SIG-M5 treated with dmso at 0.1 percent for 504 hours (cell line): Measurements from ENCODE around the gene SLC38A5.
"Not testable (repeated sequence)": the region's sequence is repeated elsewhere in the genome, so short reads cannot be mapped to it uniquely, and the experiment has no call there.

Source experiments
- DNase-seq: peaks from one replicate; lab custom pipeline; 2025; ENCODE audit not compliant: unreplicated experiment; lab: John Stamatoyannopoulos, UW

The SLC38A5 gene

DNA sequence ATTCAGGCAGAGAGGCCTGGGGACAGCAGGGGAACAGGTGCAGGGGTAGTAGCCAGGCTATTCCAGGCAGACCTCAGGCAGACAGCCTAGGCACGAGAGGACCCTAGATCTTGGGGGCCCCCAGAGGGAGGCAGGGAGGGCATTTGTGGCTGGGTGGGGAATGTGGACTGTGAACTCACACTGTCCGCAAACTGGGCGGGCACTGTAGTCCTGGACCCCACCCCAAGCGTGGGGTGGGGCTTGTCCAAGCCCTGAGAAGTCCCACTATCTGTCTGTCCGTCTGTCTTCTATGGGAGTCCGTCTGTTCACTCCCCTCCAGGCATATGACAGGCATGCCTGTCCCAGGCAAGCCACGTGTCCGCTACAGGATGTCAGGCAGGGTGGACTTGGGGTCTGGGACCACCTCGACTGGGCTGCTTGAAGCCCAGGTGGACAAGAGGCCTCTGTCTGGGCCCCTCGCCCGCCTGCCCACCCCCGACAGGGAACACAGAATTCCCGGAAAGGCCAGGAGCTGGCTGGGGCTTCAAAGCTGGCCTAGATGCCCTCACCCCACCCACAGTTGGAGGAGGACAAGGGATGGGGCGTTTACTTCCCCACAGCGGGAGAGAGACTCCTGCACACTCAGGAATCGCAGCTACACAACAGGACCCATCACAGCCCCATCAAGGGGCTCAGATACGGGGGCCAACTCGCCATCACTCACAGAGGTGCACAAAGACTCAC is at the start of gene SLC38A5:
Gene SLC38A5 (minus strand): TSS at position 151 of the 723 bp plus-strand sequence. CDS start 2,336 bp downstream, outside the sequence.
- DNase-seq = no peak

- not testable (repeated sequence) for DNase-seq
Observed at GRCh38 chrX:48519481-48519880, 49.4 kb upstream of the SLC38A5 start.

- DNase-seq = no peak
Observed at GRCh38 chrX:48516987-48517386, 46.9 kb upstream of the SLC38A5 start.

DNA sequence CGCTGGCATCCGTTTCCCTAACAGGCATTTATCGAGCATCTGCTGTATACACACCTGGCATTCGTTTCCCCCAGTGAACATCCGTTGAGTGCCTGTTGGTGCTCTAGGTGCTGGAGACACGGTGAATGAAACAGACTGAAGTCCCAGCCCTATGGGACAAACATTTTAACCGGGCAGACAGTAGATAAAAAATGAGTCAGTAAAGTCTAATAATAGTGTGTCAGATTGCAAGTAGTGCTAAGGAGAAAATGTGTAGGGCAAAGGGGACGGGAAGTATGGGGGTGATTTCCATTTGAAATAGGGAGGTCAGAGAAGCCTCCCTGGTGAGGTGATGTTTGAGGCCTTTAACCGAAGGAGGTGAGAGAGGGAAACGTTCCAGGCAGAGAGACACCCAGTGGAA is 46.2 kb upstream of the SLC38A5 start:
- DNase-seq = no peak

GRCh38 chrX:48515842-48516241 is 45.8 kb upstream of the SLC38A5 start:
- no peak for DNase-seq

DNA sequence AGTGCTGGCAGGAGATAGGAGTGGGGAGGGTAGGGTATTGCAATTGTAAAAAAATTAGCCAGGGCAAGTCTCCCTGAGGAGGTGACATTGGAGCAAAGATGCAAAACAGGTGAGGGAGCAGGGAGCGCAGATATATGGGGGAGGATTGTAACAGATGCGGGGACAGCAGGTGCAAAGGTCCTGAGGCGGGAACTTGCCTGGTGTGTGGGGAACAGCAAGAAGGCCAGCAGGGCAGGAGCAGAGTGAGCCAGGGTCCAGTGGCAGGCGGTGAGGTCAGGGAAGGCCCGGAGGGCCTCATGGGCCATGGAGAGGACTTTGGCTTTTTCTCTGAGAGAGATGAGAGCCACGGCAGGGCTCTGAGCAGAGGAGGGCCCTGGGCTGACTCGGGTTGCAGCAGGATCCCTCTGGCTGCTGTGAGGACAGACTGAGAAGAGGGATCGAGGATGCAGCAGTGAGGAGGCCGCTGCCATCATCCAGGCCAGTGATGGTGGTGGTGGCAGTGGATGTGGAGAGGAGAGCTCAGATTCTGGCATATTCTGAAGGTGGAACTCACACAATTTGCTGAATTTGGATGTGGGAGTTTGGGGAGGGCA is 44.9 kb upstream of the SLC38A5 start:
- DNase-seq = no peak

DNA sequence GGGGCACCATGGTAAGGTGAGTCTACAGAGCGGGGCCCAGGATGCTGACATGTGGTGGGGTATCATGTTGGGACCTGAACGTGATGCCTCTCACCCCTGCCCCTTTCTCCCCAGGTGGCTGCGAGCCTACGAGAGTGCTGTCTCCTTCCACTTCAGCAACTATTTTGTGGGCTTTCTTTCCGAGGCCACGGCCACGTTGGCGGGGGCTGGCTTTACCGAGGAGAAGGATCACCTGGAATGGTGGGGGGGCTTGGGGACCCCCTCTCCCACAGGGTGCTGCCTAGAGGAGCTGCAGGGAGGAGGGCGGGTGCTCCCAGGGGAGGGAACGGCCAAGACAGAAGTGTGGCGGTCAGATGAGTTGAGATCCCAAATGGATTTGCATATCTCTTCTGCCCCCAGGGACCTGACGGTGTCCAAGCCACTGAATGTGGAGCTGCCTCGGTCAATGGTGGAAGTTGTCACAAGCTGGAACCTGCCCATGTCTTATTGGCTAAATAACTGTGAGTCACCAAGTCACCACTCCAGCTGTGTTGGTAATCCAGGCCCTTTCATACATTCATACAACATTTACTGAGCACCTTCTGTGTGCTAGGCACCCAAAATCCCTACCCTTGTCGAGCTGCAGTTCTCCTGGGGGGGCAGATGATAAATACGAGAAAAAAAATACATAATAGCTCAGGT is 44.2 kb upstream of the SLC38A5 start:
- DNase-seq = no peak

DNA sequence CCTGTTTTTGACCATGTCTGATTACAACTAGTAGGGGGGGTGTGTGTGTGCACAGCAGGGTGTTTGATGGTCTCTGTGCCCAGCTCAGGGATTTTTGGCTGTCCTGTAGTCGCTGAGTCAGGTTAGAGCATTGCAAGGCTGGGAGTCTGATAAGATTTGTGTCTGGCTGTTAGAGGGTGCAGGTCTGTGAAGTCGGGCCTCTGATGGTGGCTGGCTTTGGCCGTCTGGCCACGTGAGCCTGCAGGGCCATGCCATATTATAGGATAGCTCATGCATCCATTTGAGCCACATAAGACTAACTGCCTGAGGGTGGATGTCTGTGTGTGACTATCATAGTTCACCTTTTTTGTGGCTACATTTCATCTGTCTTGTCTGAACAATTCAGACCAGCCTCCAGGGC is 43.6 kb upstream of the SLC38A5 start:
- DNase-seq = no peak

DNA sequence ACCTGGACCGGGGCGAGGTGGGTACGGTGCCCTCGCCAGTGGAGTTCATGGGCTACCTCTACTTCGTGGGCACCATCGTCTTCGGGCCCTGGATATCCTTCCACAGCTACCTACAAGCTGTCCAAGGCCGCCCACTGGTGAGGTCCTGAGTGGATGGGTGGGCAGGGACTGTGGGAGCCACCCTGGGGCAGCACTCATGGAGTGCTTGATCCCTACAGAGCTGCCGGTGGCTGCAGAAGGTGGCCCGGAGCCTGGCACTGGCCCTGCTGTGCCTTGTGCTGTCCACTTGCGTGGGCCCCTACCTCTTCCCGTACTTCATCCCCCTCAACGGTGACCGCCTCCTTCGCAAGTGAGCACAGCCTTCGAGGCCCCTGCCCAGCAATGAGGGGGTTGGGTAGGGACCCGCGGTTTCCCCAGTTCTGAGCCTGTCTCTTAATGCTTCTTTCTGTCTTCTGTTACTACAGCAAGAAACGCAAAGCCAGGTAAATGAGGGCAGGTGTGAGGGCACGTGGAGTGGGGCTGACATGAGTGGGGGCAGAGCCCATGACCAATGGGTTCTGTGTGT is 42.4 kb upstream of the SLC38A5 start:
- no peak for DNase-seq

GRCh38 chrX:48511560-48511959 is 41.5 kb upstream of the SLC38A5 start:
- DNase-seq = no peak

- DNase-seq = no peak
Observed at GRCh38 chrX:48509619-48510018, 39.6 kb upstream of the SLC38A5 start.

DNA sequence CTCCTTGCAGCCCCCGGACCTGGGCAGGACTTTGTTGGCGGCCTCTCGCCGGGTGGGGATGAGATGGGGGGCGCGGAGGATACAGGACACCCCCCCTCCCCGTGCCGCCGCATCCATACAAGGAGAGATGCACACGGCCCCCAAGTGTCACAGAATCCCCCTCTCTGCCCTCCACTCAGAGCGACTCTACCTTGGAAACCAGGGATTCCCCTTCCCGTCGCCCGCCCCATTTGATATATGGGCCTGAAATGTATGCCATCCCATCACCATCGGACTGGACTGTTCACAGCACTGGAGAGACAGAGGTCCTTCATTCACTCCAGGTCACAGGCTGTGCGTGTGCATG is 39.2 kb upstream of the SLC38A5 start:
- no peak for DNase-seq

GRCh38 chrX:48508400-48509244 is 38.6 kb upstream of the SLC38A5 start, which contains the start of gene PORCN:
Gene PORCN (plus strand): TSS chrX:48508992. CDS start chrX:48509821, 829 bp downstream.
- peak; percentile 64 for DNase-seq

DNA sequence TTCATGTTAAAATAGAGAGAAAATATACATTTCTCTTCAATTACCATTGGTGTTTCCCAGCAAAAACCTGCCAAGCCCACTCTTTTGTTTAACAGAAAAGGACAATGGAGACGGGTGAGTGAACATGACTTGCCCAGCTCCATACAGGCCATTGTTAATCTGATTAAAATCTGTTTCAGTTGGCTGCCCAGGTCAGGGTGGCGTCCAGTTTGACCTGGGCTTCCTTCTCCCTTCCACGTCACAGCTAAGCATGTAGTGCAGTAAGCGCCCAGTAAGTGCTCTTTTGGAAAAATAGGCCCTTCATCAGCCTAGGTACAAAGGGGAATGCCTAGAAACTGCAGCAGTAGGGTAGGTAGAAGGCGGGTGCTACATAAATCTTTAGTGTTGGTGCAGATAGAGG is 37.2 kb upstream of the SLC38A5 start:
- no peak for DNase-seq

GRCh38 chrX:48505481-48505880 is 35.4 kb upstream of the SLC38A5 start:
- DNase-seq = no peak

- no peak for DNase-seq
Observed at GRCh38 chrX:48504261-48504660, 34.2 kb upstream of the SLC38A5 start.

- DNase-seq = no peak
Observed at GRCh38 chrX:48498374-48498809, 28.3 kb upstream of the SLC38A5 start.

DNA sequence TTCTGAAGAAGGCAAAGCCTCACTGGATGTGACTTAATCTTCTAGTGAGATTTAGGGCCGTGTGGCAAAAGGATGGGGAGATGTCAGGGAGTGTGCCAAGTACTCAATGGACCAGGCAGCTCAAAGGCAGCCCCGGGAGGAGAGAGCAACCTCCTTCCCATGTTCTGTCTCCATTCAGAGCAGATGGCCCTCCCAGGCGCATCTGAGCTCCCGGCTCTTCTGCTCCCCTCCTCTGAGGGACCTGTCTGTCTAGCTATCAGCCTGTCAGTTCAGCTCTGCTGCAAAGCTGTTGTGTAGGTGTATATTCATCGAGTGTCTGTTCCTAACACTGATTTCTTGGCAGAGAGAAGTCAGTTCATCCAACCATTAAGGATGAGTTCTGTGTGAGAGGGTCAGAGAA is 27.8 kb upstream of the SLC38A5 start:
- no peak for DNase-seq

GRCh38 chrX:48496660-48497059 is 26.6 kb upstream of the SLC38A5 start:
- DNase-seq = no peak

- DNase-seq = no peak
Observed at GRCh38 chrX:48493890-48494364, 23.9 kb upstream of the SLC38A5 start.
